Neural progenitor cell (in vitro differentiated cells): ENCODE results near the gene GRK6.

Experiments
- EZH2phosphoT487 ChIP-seq: fragments of 200-600 bp; sonication (generic); IDR thresholded peaks from 2 replicates; pipeline ENCODE4 v1.6.1; 2017; ENCODE audit warnings: antibody characterized with exemption
- TF ChIP-seq, protein P1 (sequence below): fragments of 200-600 bp; sonication (generic); IDR thresholded peaks from 2 replicates; pipeline ENCODE4 v1.5.1; 2017; ENCODE audit warnings: antibody characterized with exemption, mild to moderate bottlenecking

DNA sequence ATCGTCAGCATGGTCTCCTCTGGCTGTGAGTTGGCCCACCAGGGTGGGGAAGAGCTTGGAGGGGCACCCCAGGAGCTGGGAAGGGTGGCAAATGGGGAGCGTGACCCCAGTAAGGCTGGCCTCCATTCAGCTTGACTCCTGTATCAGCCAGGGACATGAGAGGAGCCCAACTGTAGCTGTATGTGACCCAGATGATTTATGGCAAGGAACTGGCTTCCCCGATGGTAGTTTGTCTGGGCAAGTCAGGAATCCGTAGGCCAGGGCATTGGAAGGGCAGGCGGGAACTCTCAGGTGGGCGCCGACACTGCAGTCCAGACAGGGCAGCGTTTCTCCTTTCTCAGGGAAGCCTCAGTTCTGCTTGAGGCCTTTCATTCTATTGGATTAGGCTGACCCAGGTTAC lies 39.9 kb upstream of the GRK6 start:
- TF ChIP-seq, protein P1, sequence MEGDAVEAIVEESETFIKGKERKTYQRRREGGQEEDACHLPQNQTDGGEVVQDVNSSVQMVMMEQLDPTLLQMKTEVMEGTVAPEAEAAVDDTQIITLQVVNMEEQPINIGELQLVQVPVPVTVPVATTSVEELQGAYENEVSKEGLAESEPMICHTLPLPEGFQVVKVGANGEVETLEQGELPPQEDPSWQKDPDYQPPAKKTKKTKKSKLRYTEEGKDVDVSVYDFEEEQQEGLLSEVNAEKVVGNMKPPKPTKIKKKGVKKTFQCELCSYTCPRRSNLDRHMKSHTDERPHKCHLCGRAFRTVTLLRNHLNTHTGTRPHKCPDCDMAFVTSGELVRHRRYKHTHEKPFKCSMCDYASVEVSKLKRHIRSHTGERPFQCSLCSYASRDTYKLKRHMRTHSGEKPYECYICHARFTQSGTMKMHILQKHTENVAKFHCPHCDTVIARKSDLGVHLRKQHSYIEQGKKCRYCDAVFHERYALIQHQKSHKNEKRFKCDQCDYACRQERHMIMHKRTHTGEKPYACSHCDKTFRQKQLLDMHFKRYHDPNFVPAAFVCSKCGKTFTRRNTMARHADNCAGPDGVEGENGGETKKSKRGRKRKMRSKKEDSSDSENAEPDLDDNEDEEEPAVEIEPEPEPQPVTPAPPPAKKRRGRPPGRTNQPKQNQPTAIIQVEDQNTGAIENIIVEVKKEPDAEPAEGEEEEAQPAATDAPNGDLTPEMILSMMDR, result no peak
- no peak for TF ChIP-seq EZH2phosphoT487
